HCT116 (cell line): ENCODE data around the gene PATL2.

ENCODE experiments used
- ATF3 ChIP-seq: IDR thresholded peaks from 2 replicates; pipeline ENCODE4 v1.6.1; 2012
- CTCF ChIP-seq, 3 experiments: fragments of 200-600 bp in 1 of 3; sonication (generic) in 1 of 3; IDR thresholded peaks in 2 of 3; conservative IDR thresholded peaks in 1 of 3; 2 replicates each; pipeline ENCODE4 v1.5.1; 2012 to 2017; ENCODE audit warnings: low read depth in 2 of 3, low read length in 2 of 3, antibody characterized with exemption in 1 of 3, borderline replicate concordance in 1 of 3, control low read depth in 1 of 3, mild to moderate bottlenecking in 1 of 3, mixed read lengths in 1 of 3, mixed run types in 1 of 3, moderate library complexity in 1 of 3; ENCODE audit not compliant: insufficient read depth in 1 of 3
- EGR1 ChIP-seq: IDR thresholded peaks from 2 replicates; pipeline ENCODE4 v1.6.1; 2012; ENCODE audit warnings: low read depth
- EZH2 ChIP-seq: fragments of 200-600 bp; sonication (generic); IDR thresholded peaks from 2 replicates; pipeline ENCODE4 v1.6.1; 2017; ENCODE audit warnings: antibody characterized with exemption, mixed run types
- EZH2phosphoT487 ChIP-seq: fragments of 200-600 bp; IDR thresholded peaks from 2 replicates; pipeline ENCODE4 v1.6.1; 2018; ENCODE audit warnings: antibody characterized with exemption, borderline replicate concordance
- POLR2A ChIP-seq: IDR thresholded peaks from 2 replicates; pipeline ENCODE4 v1.7.0; 2011; ENCODE audit warnings: borderline replicate concordance; ENCODE audit not compliant: insufficient read depth, insufficient read length; ENCODE audit errors: extremely low read depth
- POLR2AphosphoS5 ChIP-seq: IDR thresholded peaks from 2 replicates; pipeline ENCODE4 v1.6.1; 2011; ENCODE audit warnings: mild to moderate bottlenecking, low read depth, low read length, moderate library complexity
- RAD21 ChIP-seq: IDR thresholded peaks from 2 replicates; pipeline ENCODE4 v1.6.1; 2012; ENCODE audit warnings: low read depth, mild to moderate bottlenecking
- REST ChIP-seq: IDR thresholded peaks from 2 replicates; pipeline ENCODE4 v1.6.1; 2012; ENCODE audit warnings: low read depth
- SIN3A ChIP-seq: IDR thresholded peaks from 2 replicates; pipeline ENCODE4 v1.6.1; 2012; ENCODE audit warnings: low read depth
- TCF7L2 ChIP-seq: IDR thresholded peaks from 2 replicates; pipeline ENCODE4 v1.7.0; 2011; ENCODE audit warnings: borderline replicate concordance, inconsistent platforms; ENCODE audit not compliant: insufficient read depth, insufficient read length; ENCODE audit errors: extremely low read depth
- YY1 ChIP-seq: IDR thresholded peaks from 2 replicates; pipeline ENCODE4 v1.6.1; 2011; ENCODE audit warnings: low read length, low read depth, moderate library complexity, mild to moderate bottlenecking; ENCODE audit not compliant: insufficient replicate concordance; ENCODE audit errors: extremely low read depth
- ZBTB33 ChIP-seq: IDR thresholded peaks from 2 replicates; pipeline ENCODE4 v1.6.1; 2011; ENCODE audit warnings: mild to moderate bottlenecking, low read length, moderate library complexity; ENCODE audit not compliant: insufficient replicate concordance; ENCODE audit errors: extremely low read depth

GRCh38 chr15:44705986-44706385, 5.1 kb downstream of the PATL2 start:
- no peak for TF ChIP-seq ZBTB33
- no peak for TF ChIP-seq CTCF (IDR thresholded peaks at IDR 0.05 in 2 of 3, conservative IDR thresholded peaks at IDR 0.05 in 1 of 3; ENCODE audit: borderline replicate concordance in 1 of 3, insufficient read depth in 1 of 3, low read depth in 2 of 3, low read length in 2 of 3)
- no peak for TF ChIP-seq POLR2A
- TF ChIP-seq EZH2: no peak
- no peak for TF ChIP-seq POLR2AphosphoS5
- no peak for TF ChIP-seq RAD21
- TF ChIP-seq EZH2phosphoT487: no peak
- no peak for TF ChIP-seq ATF3
- TF ChIP-seq EGR1: no peak
- no peak for TF ChIP-seq YY1
- TF ChIP-seq SIN3A: no peak
- no peak for TF ChIP-seq REST
- no peak for TF ChIP-seq TCF7L2
